LNCaP clone FGC (cell line): Measurements from ENCODE around the gene ZG16.
"Not testable (repeated sequence)": the region's sequence is repeated elsewhere in the genome, so short reads cannot be mapped to it uniquely, and the experiment has no call there.

Source experiments
- DNase-seq: peaks from one replicate; pipeline ENCODE4 v3.0.0-alpha.2; 2011; ENCODE audit warnings: low read depth
- H3K4me3 ChIP-seq: 2 replicates; pipeline ENCODE4 v1.5.1; 2011; ENCODE audit warnings: mild to moderate bottlenecking, low read depth, low read length, control low read depth
- CTCF ChIP-seq: IDR thresholded peaks from 2 replicates; pipeline ENCODE4 v1.5.1; 2012; ENCODE audit warnings: mild to moderate bottlenecking; ENCODE audit not compliant: control insufficient read depth, insufficient read depth; ENCODE audit errors: extremely low read depth

The ZG16 gene

GRCh38 chr16:29790949-29791844, 13.1 kb downstream of the ZG16 start:
- TF ChIP-seq CTCF = no peak
- no peak for DNase-seq
- peak overlapping the region; percentile 96 for H3K4me3 ChIP-seq

- no peak for TF ChIP-seq CTCF
- no peak for DNase-seq
- H3K4me3 ChIP-seq = peak overlapping the region; percentile 96
Observed at GRCh38 chr16:29791845-29792807, 14.1 kb downstream of the ZG16 start.

GRCh38 chr16:29793153-29793552, 15.1 kb downstream of the ZG16 start:
- DNase-seq, H3K4me3 ChIP-seq: not testable (repeated sequence)

GRCh38 chr16:29794231-29794710, 16.2 kb downstream of the ZG16 start:
- H3K4me3 ChIP-seq = no peak overlapping the region
- no peak for DNase-seq

GRCh38 chr16:29802416-29802935, 24.4 kb downstream of the ZG16 start:
- TF ChIP-seq CTCF = no peak
- no peak overlapping the region for H3K4me3 ChIP-seq
- DNase-seq = no peak

More at GRCh38 chr16:29794231-29794710, 16.2 kb downstream of the ZG16 start:
- no peak for TF ChIP-seq CTCF

- no peak for TF ChIP-seq CTCF
- peak overlapping the region; percentile 87 for H3K4me3 ChIP-seq
- no peak for DNase-seq
Observed at GRCh38 chr16:29804020-29804419, 26.0 kb downstream of the ZG16 start.
